Measurements from ENCODE around the gene ART3. TPM values are rescaled to one million over a fixed set of nuclear protein-coding genes. Genes with fewer than 3 reads are reported as not detected.
"Not testable (repeated sequence)": the region's sequence is repeated elsewhere in the genome, so short reads cannot be mapped to it uniquely, and the experiment has no call there.

ART3 gene
- total RNA-seq, 2 experiments from 2014 or later, result not detected

DNA sequence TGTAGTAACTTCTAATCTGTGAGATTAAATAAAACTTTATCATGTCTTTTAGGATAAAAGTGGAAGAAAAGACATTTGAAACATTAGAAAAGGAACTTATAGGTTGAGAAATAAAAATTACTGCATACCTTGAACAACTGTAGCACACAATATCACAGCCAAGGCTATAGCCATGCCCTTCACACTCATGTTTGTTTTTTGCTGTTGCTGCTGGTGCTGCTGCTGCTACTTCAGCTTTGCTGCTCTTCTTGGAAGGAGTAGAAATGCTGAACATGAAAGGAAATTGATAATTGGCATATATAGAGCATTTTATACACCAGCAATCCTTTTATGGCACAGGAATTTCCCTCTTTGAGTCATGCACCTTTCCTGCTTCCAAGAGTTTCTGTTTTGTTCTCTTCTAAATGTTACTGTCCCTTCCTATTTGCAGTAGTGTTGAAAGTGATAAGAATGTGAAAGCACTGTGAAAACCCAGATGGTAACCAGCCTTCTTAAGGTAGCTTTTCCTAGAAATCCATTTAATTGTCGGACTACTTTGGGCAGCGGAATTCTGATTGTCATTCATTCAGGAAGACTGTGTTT, 38.6 kb upstream of the ART3 start, which contains the start of gene CXCL11:
CXCL11 (minus strand) TSS at position 272 of the 582 bp plus-strand sequence; CDS start at position 189, 83 bp downstream.
- Mint-ChIP-seq H3K4me3 (no peak within 1 kb of the TSS), H3K27ac (no peak within 1 kb of the TSS), H3K36me3 (ENCODE audit: low read depth) (no peaks in the 10 kb centered on the region), H3K27me3 (peaks cover 2% of the 10 kb centered on the region), H3K4me1 (ENCODE audit: low read depth) (peaks cover 4% of the 10 kb centered on the region), H3K9me3 (no peaks in the 10 kb centered on the region)
- ChIA-PET POLR2A (no interaction called here), CTCF (interaction anchor here (1.1 to 3.5 kb wide), 2 partner anchors 10 to 40 kb away, joined by 8 to 15 read pairs; no protein-coding TSS in a partner anchor)
- DNase-seq (no peak), ATAC-seq (no peak)
- intact Hi-C loops (cut with micrococcal nuclease), result no loop called here
- TF ChIP-seq, protein P1, sequence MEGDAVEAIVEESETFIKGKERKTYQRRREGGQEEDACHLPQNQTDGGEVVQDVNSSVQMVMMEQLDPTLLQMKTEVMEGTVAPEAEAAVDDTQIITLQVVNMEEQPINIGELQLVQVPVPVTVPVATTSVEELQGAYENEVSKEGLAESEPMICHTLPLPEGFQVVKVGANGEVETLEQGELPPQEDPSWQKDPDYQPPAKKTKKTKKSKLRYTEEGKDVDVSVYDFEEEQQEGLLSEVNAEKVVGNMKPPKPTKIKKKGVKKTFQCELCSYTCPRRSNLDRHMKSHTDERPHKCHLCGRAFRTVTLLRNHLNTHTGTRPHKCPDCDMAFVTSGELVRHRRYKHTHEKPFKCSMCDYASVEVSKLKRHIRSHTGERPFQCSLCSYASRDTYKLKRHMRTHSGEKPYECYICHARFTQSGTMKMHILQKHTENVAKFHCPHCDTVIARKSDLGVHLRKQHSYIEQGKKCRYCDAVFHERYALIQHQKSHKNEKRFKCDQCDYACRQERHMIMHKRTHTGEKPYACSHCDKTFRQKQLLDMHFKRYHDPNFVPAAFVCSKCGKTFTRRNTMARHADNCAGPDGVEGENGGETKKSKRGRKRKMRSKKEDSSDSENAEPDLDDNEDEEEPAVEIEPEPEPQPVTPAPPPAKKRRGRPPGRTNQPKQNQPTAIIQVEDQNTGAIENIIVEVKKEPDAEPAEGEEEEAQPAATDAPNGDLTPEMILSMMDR (IDR thresholded peaks at IDR 0.05), result no peak

DNA sequence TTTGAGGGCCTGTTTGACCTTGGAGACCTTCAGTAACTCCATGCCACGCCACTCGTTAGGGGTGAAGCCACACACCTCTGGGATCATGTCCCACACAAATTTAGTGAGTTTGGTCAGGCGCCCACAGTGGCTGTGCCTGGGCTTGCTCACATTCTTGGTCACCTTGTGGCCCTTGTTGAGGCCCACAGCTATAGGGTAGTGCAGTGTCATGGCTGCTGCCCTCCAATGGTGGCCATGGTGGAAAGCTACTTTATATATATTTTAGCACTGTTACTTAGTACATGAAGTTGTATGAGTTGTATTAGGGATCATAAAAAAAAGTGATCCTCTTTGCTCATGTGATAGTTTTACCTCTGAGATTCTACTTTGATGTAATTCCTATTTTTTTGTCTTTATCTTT, 37.7 kb upstream of the ART3 start:
- no peaks in the 10 kb centered on the region for H3K9me3 Mint-ChIP-seq
- ATAC-seq, result no peak
- DNase-seq, result no peak
- intact Hi-C loops (cut with micrococcal nuclease), result no loop called here
- CTCF ChIA-PET, result interaction anchor here (0.7 to 3.5 kb wide), 4 partner anchors 11 to 63 kb away, joined by 3 to 15 read pairs (median 6); partner anchors contain the start of gene SDAD1
- TF ChIP-seq, protein P1 (IDR thresholded peaks at IDR 0.05), result no peak
- peaks cover 4% of the 10 kb centered on the region for H3K4me1 Mint-ChIP-seq (ENCODE audit: low read depth)
- H3K27me3 Mint-ChIP-seq, result peaks cover 4% of the 10 kb centered on the region
- POLR2A ChIA-PET, result interaction anchor here (0.6 kb wide), 1 partner anchor 60 kb away, joined by 3 read pairs; no protein-coding TSS in a partner anchor
- no peak overlapping the region for H3K27ac Mint-ChIP-seq
- H3K36me3 Mint-ChIP-seq (ENCODE audit: low read depth), result no peaks in the 10 kb centered on the region
- H3K4me3 Mint-ChIP-seq, result no peak overlapping the region

DNA sequence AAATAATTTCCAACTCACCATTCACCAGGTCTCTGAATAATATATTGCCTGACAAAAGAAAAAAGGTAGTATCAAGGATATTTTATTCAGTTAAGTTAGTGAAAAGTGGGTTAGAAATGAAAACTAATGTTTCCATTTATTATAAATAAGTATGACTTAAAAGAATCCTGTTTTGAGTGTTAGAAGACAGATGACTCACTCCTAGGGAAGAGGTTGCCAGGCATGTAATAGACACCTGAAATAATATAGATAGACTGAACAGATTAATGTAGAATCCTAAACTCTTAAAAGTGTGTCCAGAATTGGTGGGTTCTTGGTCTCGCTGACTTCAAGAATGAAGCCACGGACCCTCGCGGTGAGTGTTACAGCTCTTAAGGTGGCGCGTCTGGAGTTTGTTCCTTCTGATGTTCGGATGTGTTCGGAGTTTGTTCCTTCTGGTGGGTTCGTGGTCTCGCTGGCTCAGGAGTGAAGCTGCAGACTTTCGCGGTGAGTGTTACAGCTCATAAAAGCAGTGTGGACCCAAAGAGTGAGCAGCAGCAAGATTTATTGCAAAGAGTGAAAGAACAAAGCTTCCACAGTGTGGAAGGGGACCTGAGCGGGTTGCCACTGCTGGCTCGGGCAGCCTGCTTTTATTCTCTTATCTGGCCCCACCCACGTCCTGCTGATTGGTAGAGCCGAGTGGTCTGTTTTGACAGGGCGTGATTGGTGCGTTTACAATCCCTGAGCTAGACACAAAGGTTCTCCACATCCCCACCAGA, 32.1 kb upstream of the ART3 start:
- peak overlapping the region; percentile 55 for H3K27ac Mint-ChIP-seq
- POLR2A ChIA-PET; DNase-seq; intact Hi-C loops (cut with micrococcal nuclease); H3K27me3 Mint-ChIP-seq; H3K9me3 Mint-ChIP-seq; H3K4me1 Mint-ChIP-seq (ENCODE audit: low read depth); H3K36me3 Mint-ChIP-seq (ENCODE audit: low read depth): not testable (repeated sequence)
- CTCF ChIA-PET, result interaction anchor here (1.0 to 1.2 kb wide), 2 partner anchors 16 to 47 kb away, joined by 3 read pairs; no protein-coding TSS in a partner anchor
- H3K4me3 Mint-ChIP-seq, result peak overlapping the region; percentile 30
- peak; percentile 68 for ATAC-seq

DNA sequence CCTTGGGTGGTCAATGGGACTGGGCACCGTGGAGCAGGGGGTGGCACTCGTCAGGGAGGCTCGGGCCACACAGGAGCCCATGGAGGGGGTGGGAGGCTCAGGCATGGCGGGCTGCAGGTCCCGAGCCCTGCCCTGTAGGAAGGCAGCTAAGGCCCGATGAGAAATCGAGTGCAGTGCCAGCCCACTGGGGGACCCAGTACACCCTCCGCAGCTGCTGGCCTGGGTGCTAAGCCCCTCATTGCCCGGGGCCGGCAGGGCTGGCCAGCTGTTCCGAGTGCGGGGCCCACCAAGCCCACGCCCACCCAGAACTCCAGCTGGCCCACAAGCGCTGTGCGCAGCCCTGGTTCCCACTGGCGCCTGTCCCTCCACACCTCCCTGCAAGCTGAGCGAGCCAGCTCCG, 31.2 kb upstream of the ART3 start:
- POLR2A ChIA-PET, H3K4me3 Mint-ChIP-seq: not testable (repeated sequence)

DNA sequence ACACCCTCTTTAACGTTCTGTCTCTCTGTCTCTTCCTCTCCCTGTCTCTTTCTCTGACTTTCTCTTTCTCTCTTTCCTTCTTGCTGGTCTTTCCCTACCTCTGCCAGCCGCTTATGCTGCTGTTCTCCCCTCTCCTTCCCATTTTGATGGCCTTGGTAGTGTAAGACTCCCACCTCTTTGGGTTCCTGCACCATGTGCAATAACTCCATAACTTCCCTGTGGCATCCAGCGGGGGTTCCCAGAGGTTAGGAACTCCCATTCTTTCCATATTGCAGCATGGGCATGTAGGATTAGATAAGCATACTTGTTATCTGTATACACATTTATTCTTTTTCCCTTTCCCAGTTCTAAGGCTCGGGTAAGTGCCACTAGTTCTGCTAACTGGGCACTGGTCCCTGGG, 29.8 kb upstream of the ART3 start:
- H3K36me3 Mint-ChIP-seq (ENCODE audit: low read depth); DNase-seq; intact Hi-C loops (cut with micrococcal nuclease); H3K4me1 Mint-ChIP-seq (ENCODE audit: low read depth); H3K4me3 Mint-ChIP-seq; POLR2A ChIA-PET; H3K27me3 Mint-ChIP-seq; ATAC-seq; H3K9me3 Mint-ChIP-seq; CTCF ChIA-PET: not testable (repeated sequence)
- peak overlapping the region; percentile 13 for H3K27ac Mint-ChIP-seq

More for the DNA sequence above, 31.2 kb upstream of the ART3 start:
- intact Hi-C loops (cut with micrococcal nuclease); ATAC-seq; H3K27ac Mint-ChIP-seq; H3K36me3 Mint-ChIP-seq (ENCODE audit: low read depth); CTCF ChIA-PET; H3K9me3 Mint-ChIP-seq; H3K27me3 Mint-ChIP-seq; DNase-seq; H3K4me1 Mint-ChIP-seq (ENCODE audit: low read depth): not testable (repeated sequence)

DNA sequence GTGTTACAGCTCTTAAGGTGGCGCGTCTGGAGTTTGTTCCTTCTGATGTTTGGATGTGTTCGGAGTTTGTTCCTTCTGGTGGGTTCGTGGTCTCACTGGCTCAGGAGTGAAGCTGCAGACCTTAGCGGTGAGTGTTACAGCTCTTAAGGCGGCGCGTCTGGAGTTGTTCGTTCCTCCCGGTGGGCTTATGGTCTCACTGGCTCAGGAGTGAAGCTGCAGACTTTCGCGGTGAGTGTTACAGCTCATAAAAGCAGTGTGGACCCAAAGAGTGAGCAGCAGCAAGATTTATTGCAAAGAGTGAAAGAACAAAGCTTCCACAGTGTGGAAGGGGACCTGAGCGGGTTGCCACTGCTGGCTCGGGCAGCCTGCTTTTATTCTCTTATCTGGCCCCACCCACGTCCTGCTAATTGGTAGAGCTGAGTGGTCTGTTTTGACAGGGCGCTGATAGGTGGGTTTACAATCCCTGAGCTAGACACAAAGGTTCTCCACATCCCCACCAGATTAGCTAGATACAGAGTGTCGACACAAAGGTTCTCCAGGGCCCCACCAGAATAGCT, 24.6 kb upstream of the ART3 start:
- intact Hi-C loops (cut with micrococcal nuclease); ATAC-seq; POLR2A ChIA-PET; DNase-seq; H3K27me3 Mint-ChIP-seq; H3K4me3 Mint-ChIP-seq; H3K4me1 Mint-ChIP-seq (ENCODE audit: low read depth); H3K27ac Mint-ChIP-seq; H3K36me3 Mint-ChIP-seq (ENCODE audit: low read depth); H3K9me3 Mint-ChIP-seq; CTCF ChIA-PET: not testable (repeated sequence)

DNA sequence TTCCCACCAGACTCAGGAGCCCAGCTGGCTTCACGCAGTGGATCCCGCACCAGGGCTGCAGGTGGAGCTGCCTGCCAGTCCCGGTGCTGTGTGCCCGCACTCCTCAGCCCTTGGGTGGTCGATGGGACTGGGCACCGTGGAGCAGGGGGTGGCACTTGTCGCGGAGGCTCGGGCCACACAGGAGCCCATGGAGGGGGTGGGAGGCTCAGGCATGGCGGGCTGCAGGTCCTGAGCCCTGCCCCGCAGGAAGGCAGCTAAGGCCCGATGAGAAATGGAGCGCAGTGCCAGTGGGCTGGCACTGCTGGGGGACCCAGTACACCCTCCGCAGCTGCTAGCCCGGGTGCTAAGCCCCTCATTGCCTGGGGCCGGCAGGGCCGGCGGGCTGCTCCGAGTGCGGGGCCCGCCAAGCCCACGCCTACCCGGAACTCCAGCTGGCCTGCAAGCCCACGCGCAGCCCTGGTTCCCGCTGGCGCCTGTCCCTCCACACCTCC, 23.9 kb upstream of the ART3 start:
- ATAC-seq; H3K4me3 Mint-ChIP-seq; DNase-seq; intact Hi-C loops (cut with micrococcal nuclease); POLR2A ChIA-PET; CTCF ChIA-PET; H3K27ac Mint-ChIP-seq; H3K4me1 Mint-ChIP-seq (ENCODE audit: low read depth); H3K9me3 Mint-ChIP-seq; H3K36me3 Mint-ChIP-seq (ENCODE audit: low read depth): not testable (repeated sequence)
- peaks cover 14% of the 10 kb centered on the region for H3K27me3 Mint-ChIP-seq

Measured in activated CD8-positive, alpha-beta T cell treated with anti-CD3 and anti-CD28 coated beads for 36 hours (primary cell).